GM12878 (cell line): Measurements from ENCODE around the gene SLC27A5. TPM values are rescaled to one million over a fixed set of nuclear protein-coding genes. Genes with fewer than 3 reads are reported as not detected.

ENCODE experiments used
- ATAC-seq: fragments of 200-7000 bp; cut with Tn5 transposase; 3 replicates; pipeline ENCODE4 v1.9.1; 2020; ENCODE audit warnings: mild to moderate bottlenecking, moderate library complexity
- BruUV-seq: library from RNA; stranded (reverse); fragments of 400-500 nt; replicated peaks from 2 replicates; lab custom pipeline; 2021; lab: Mats Ljungman, UMichigan
- CTCF ChIA-PET: fragments of 300-600 bp; sonication (Branson Sonifier 250); formaldehyde crosslinking; extraction: SDS; loops from one replicate; lab custom pipeline; 2021; ENCODE audit warnings: inconsistent platforms; lab: Yijun Ruan, JAX
- POLR2A ChIA-PET: fragments of 350-600 bp; formaldehyde crosslinking; extraction: SDS; loops from one replicate; lab custom pipeline; 2021; ENCODE audit warnings: inconsistent platforms; lab: Charles Lee
- RAD21 ChIA-PET: fragments of 300-600 bp; sonication (Branson Sonifier 250); formaldehyde crosslinking; loops from one replicate; lab custom pipeline; 2023; ENCODE audit warnings: antibody characterized with exemption; ENCODE audit not compliant: unreplicated experiment; lab: Charles Lee
- SMC1A ChIA-PET: fragments of 300-600 bp; sonication (Branson Sonifier 250); formaldehyde crosslinking; loops from one replicate; lab custom pipeline; 2023; ENCODE audit not compliant: unreplicated experiment, uncharacterized antibody; lab: Charles Lee
- DNase-seq: peaks from one replicate; pipeline ENCODE4 v3.0.0-alpha.2; 2011; ENCODE audit warnings: low read depth, low spot score
- FAIRE-seq: peaks from 3 replicates; lab custom pipeline; 2011; peaks lifted over from hg19 to GRCh38; lab: Jason Lieb, UNC
- H2AFZ ChIP-seq: 2 replicates; pipeline ENCODE4 v1.6.0; 2011; ENCODE audit warnings: low read depth, low read length, control low read depth; ENCODE audit not compliant: control insufficient read depth
- H3K27ac ChIP-seq: 2 replicates; pipeline ENCODE4 v1.5.1; 2011; ENCODE audit warnings: control low read depth; ENCODE audit not compliant: control insufficient read depth, insufficient read depth
- H3K27me3 ChIP-seq, 2 experiments: replicated peaks in 1 of 2; 2 replicates each; pipeline versions ENCODE4 v1.6.0 to v1.6.1; 2011; ENCODE audit warnings: low read length in 1 of 2; ENCODE audit not compliant: control insufficient read depth in 2 of 2, insufficient read depth in 2 of 2
- H3K36me3 ChIP-seq, 2 experiments: 2 replicates each; pipeline ENCODE4 v1.5.1; 2011; ENCODE audit warnings: low read length in 1 of 2; ENCODE audit not compliant: control insufficient read depth in 2 of 2, insufficient read depth in 2 of 2
- H3K4me1 ChIP-seq: 2 replicates; pipeline ENCODE4 v1.6.1; 2011; ENCODE audit warnings: mild to moderate bottlenecking, low read length, moderate library complexity, mixed read lengths; ENCODE audit not compliant: control insufficient read depth, insufficient read depth
- H3K4me2 ChIP-seq: 2 replicates; pipeline ENCODE4 v1.6.0; 2011; ENCODE audit warnings: control low read depth; ENCODE audit not compliant: control insufficient read depth, insufficient read depth
- H3K4me3 ChIP-seq: fragments of 200-600 bp; sonication (generic); 2 replicates; pipeline ENCODE4 v1.5.1; 2016
- H3K79me2 ChIP-seq: 2 replicates; pipeline ENCODE4 v1.6.0; 2011; ENCODE audit warnings: low read length; ENCODE audit not compliant: control insufficient read depth, insufficient read depth
- H3K9ac ChIP-seq: 2 replicates; pipeline ENCODE4 v1.8.0; 2011; ENCODE audit warnings: low read length, control low read depth, mixed read lengths; ENCODE audit not compliant: control insufficient read depth, insufficient read depth
- H3K9me3 ChIP-seq: replicated peaks from 3 replicates; pipeline ENCODE4 v1.5.1; 2011; ENCODE audit warnings: mild to moderate bottlenecking, low read length; ENCODE audit not compliant: control insufficient read depth, insufficient read depth
- H4K20me1 ChIP-seq: 2 replicates; pipeline ENCODE4 v1.6.0; 2011; ENCODE audit not compliant: control insufficient read depth, insufficient read depth
- BHLHE40 ChIP-seq, 2 experiments: fragments of 450-650 bp in 1 of 2; IDR thresholded peaks; 2 replicates each; pipeline ENCODE4 v1.6.1; 2011 to 2017; ENCODE audit warnings: low read depth in 2 of 2, borderline replicate concordance in 1 of 2, improper control_type of control experiment in 1 of 2, low read length in 1 of 2, mild to moderate bottlenecking in 1 of 2
- CHD1 ChIP-seq: IDR thresholded peaks from 2 replicates; pipeline ENCODE4 v1.6.1; 2012; ENCODE audit warnings: low read depth, low read length, improper control_type of control experiment
- DPF2 ChIP-seq: fragments of 450-650 bp; IDR thresholded peaks from 2 replicates; pipeline ENCODE4 v1.6.1; 2017; ENCODE audit warnings: mild to moderate bottlenecking
- HDAC6 ChIP-seq: fragments of 200-600 bp; sonication (generic); IDR thresholded peaks from one replicate; pipeline ENCODE4 v1.8.0; 2017; ENCODE audit warnings: antibody characterized with exemption; ENCODE audit not compliant: unreplicated experiment
- KLF5 ChIP-seq: fragments of 450-650 bp; IDR thresholded peaks from 2 replicates; pipeline ENCODE4 v1.6.1; 2014; ENCODE audit warnings: mild to moderate bottlenecking; ENCODE audit not compliant: partially characterized antibody
- POLR2A ChIP-seq: IDR thresholded peaks from 2 replicates; pipeline ENCODE4 v1.6.1; 2011; ENCODE audit warnings: low read depth, mild to moderate bottlenecking, low read length
- RCOR1 ChIP-seq: conservative IDR thresholded peaks from 2 replicates; pipeline ENCODE4 v1.6.1; 2012; ENCODE audit warnings: low read depth, low read length, improper control_type of control experiment
- SPI1 ChIP-seq: IDR thresholded peaks from 2 replicates; pipeline ENCODE4 v1.6.1; 2011; ENCODE audit warnings: low read depth, mild to moderate bottlenecking, low read length, moderate library complexity, borderline replicate concordance; ENCODE audit not compliant: insufficient read depth
- SREBF2 ChIP-seq: IDR thresholded peaks from 2 replicates; pipeline ENCODE4 v1.6.1; 2012; ENCODE audit warnings: mild to moderate bottlenecking, low read length
- TCF3 ChIP-seq: IDR thresholded peaks from 2 replicates; pipeline ENCODE4 v1.6.1; 2012; ENCODE audit warnings: low read depth, mild to moderate bottlenecking, low read length, borderline replicate concordance; ENCODE audit not compliant: insufficient read depth
- YY1 ChIP-seq: IDR thresholded peaks from 2 replicates; pipeline ENCODE4 v1.6.1; 2011; ENCODE audit warnings: low read depth, mild to moderate bottlenecking, low read length
- ZBED1 ChIP-seq: IDR thresholded peaks from 2 replicates; pipeline ENCODE4 v1.6.1; 2016; ENCODE audit warnings: borderline replicate concordance
- ZNF207 ChIP-seq: fragments of 450-650 bp; IDR thresholded peaks from 2 replicates; pipeline ENCODE4 v1.6.1; 2014; ENCODE audit warnings: antibody characterized with exemption, mild to moderate bottlenecking, borderline replicate concordance
- ZNF217 ChIP-seq: fragments of 450-650 bp; IDR thresholded peaks from 2 replicates; pipeline ENCODE4 v1.6.1; 2017; ENCODE audit warnings: antibody characterized with exemption, mild to moderate bottlenecking
- ZNF274 ChIP-seq: IDR thresholded peaks from one replicate; pipeline ENCODE4 v1.8.0; 2011; ENCODE audit not compliant: insufficient read length, insufficient read depth
- ZNF622 ChIP-seq: fragments of 450-650 bp; IDR thresholded peaks from 2 replicates; pipeline ENCODE4 v1.6.1; 2017; ENCODE audit warnings: mild to moderate bottlenecking, inconsistent platforms
- ZSCAN29 ChIP-seq: fragments of 450-650 bp; IDR thresholded peaks from 2 replicates; pipeline ENCODE4 v1.6.1; 2017; ENCODE audit warnings: mild to moderate bottlenecking, moderate library complexity
- WGBS: methylation state at CpG from one replicate; pipeline ENCODE4 v1.1.6; 2016; ENCODE audit warnings: low lambda C conversion rate; ENCODE audit not compliant: insufficient replicate concordance, insufficient coverage; ENCODE audit errors: missing lambda C conversion rate; 5-methylcytosine and 5-hydroxymethylcytosine counted together
- in situ Hi-C: fragments of 300-500 bp; cut with MboI; formaldehyde crosslinking; loops from 9 replicates; pipeline ENCODE4 v1.14.3; 2018; ENCODE audit warnings: mixed read lengths
- intact Hi-C: fragments of 100-400 bp; cut with micrococcal nuclease; formaldehyde crosslinking; loops from one replicate; pipeline ENCODE4 v1.14.2; 2022; ENCODE audit not compliant: unreplicated experiment
- polyA plus RNA-seq, 11 experiments: library from polyadenylated mRNA; depleted of rRNA in 4 of 11; unstranded in 6 of 11; stranded (reverse) in 5 of 11; fragments of >200 nt; fragmentation: Nextera tagmentation in 4 of 11; fragmentation: Illumina TruSeq in 1 of 11; extraction: Ambion mirVana in 4 of 11; extraction: Trizol in 1 of 11; gene quantifications; 1 replicate in 1 of 11; 2 replicates in 10 of 11; pipeline versions ENCODE4 v1.2.1 to v1.2.3, GENCODE V29; 2011 to 2016; ENCODE audit warnings: inconsistent platforms in 2 of 11, missing spikeins in 2 of 11, low read depth in 1 of 11
- total RNA-seq, 4 experiments: library from RNA; depleted of rRNA in 3 of 4; stranded (reverse); fragments of >200 nt in 3 of 4; fragmentation: Illumina TruSeq in 1 of 4; extraction: Trizol in 1 of 4; gene quantifications; 2 replicates each; pipeline versions ENCODE4 v1.2.1 to v1.2.3, GENCODE V29; 2013 to 2021
- TF ChIP-seq, protein P1 (sequence below): fragments of 450-650 bp; IDR thresholded peaks from 2 replicates; pipeline ENCODE4 v1.6.1; 2016; ENCODE audit warnings: mild to moderate bottlenecking
- TF ChIP-seq, protein P2 (sequence below): fragments of 450-650 bp; conservative IDR thresholded peaks from 2 replicates; pipeline ENCODE4 v1.6.1; 2017; ENCODE audit warnings: mild to moderate bottlenecking, moderate library complexity
- TF ChIP-seq, protein P3 (sequence below): fragments of 450-650 bp; IDR thresholded peaks from 2 replicates; pipeline ENCODE4 v1.6.1; 2016; ENCODE audit warnings: mild to moderate bottlenecking

The SLC27A5 gene
- total and polyA plus RNA-seq, 10 of the 15 experiments (the other 5 are each of a cell fraction or from before 2014, with no cell fraction given), result 21.2 to 127 (median 31.8) TPM

DNA sequence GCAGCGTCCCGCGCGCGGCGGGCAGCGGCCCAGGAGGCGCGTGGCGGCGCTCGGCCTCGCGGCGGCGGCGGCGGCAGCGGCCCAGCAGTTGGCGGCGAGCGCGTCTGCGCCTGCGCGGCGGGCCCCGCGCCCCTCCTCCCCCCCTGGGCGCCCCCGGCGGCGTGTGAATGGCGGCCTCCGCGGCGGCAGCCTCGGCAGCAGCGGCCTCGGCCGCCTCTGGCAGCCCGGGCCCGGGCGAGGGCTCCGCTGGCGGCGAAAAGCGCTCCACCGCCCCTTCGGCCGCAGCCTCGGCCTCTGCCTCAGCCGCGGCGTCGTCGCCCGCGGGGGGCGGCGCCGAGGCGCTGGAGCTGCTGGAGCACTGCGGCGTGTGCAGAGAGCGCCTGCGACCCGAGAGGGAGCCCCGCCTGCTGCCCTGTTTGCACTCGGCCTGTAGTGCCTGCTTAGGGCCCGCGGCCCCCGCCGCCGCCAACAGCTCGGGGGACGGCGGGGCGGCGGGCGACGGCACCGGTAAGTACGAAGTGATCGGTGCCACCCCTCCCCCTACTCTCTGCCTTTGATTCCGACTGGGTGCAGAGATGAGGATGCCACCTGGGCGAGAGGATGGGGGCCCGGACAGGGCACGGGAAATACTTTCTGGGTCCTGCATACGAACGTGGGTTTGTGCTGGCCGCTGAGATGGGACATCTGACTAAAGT is 32.9 kb upstream of the SLC27A5 start:
- Histone ChIP-seq H3K4me3 (peak overlapping the region; percentile 92), H3K4me1 (peaks cover 8% of the 10 kb centered on the region), H2AFZ (peak overlapping the region; percentile 71), H3K9ac (peak overlapping the region; percentile 92), H3K27ac (peak overlapping the region; percentile 78), H3K27me3 (no peaks in the 10 kb centered on the region; a peak in 1 of 4 replicates), H3K4me2 (peak overlapping the region; percentile 100; the same call in 1 of the 2 replicates), H4K20me1 (peaks cover 19% of the 10 kb centered on the region), H3K9me3 (no peaks in the 10 kb centered on the region), H3K79me2 (peaks cover 37% of the 10 kb centered on the region), H3K36me3 (peaks cover 27 to 32% of the 10 kb centered on the region in 2 experiments; a peak in 3 of 4 replicates)
- in situ Hi-C loops, result no loop called here
- ChIA-PET RAD21 (interaction anchor here (0.8 to 2.6 kb wide), 5 partner anchors 10 to 30 kb away, joined by 3 to 25 read pairs (median 4); partner anchors contain the start of genes CHMP2A and ZBTB45), CTCF (interaction anchor here (1.0 to 3.0 kb wide), 6 partner anchors 9 to 33 kb away, joined by 3 to 21 read pairs (median 4); partner anchors contain the start of gene ZBTB45), POLR2A (interaction anchor here (0.5 to 3.6 kb wide), 15 partner anchors 10 to 1161 kb away, joined by 3 to 41 read pairs (median 4); partner anchors contain the start of genes CHMP2A, ZBTB45 and ZNF837), SMC1A (interaction anchor here (1.0 to 3.2 kb wide), 5 partner anchors 8 to 31 kb away, joined by 3 to 14 read pairs (median 7); partner anchors contain the start of genes CHMP2A and ZBTB45)
- FAIRE-seq (no peak), DNase-seq (no peak), ATAC-seq (peak; percentile 37)
- under 1% methylated on average over 33 of the region's 92 CpGs for WGBS
- intact Hi-C loops, result loop anchor here (1.0 to 2.0 kb wide), 2 partner anchors 11 to 28 kb away; partner anchors contain the start of genes CHMP2A and MZF1
- no TSS peak for BruUV-seq
- TF ChIP-seq YY1, result peak; percentile 90
- no peak for TF ChIP-seq KLF5
- no peak for TF ChIP-seq ZNF217
- TF ChIP-seq ZNF207, result no peak
- TF ChIP-seq, protein P1, sequence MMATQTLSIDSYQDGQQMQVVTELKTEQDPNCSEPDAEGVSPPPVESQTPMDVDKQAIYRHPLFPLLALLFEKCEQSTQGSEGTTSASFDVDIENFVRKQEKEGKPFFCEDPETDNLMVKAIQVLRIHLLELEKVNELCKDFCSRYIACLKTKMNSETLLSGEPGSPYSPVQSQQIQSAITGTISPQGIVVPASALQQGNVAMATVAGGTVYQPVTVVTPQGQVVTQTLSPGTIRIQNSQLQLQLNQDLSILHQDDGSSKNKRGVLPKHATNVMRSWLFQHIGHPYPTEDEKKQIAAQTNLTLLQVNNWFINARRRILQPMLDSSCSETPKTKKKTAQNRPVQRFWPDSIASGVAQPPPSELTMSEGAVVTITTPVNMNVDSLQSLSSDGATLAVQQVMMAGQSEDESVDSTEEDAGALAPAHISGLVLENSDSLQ, result no peak
- no peak for TF ChIP-seq TCF3
- TF ChIP-seq HDAC6, result no peak
- no peak for TF ChIP-seq RCOR1
- TF ChIP-seq SPI1, result no peak
- peak; percentile 39; the same call in 1 of the 2 replicates for TF ChIP-seq DPF2
- TF ChIP-seq ZSCAN29, result 0 out of 2 replicates have a peak, but pooled peaks have one; percentile 35
- TF ChIP-seq ZNF622, result no peak
- TF ChIP-seq, protein P2, sequence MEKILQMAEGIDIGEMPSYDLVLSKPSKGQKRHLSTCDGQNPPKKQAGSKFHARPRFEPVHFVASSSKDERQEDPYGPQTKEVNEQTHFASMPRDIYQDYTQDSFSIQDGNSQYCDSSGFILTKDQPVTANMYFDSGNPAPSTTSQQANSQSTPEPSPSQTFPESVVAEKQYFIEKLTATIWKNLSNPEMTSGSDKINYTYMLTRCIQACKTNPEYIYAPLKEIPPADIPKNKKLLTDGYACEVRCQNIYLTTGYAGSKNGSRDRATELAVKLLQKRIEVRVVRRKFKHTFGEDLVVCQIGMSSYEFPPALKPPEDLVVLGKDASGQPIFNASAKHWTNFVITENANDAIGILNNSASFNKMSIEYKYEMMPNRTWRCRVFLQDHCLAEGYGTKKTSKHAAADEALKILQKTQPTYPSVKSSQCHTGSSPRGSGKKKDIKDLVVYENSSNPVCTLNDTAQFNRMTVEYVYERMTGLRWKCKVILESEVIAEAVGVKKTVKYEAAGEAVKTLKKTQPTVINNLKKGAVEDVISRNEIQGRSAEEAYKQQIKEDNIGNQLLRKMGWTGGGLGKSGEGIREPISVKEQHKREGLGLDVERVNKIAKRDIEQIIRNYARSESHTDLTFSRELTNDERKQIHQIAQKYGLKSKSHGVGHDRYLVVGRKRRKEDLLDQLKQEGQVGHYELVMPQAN, result peak; percentile 90
- TF ChIP-seq, protein P3, sequence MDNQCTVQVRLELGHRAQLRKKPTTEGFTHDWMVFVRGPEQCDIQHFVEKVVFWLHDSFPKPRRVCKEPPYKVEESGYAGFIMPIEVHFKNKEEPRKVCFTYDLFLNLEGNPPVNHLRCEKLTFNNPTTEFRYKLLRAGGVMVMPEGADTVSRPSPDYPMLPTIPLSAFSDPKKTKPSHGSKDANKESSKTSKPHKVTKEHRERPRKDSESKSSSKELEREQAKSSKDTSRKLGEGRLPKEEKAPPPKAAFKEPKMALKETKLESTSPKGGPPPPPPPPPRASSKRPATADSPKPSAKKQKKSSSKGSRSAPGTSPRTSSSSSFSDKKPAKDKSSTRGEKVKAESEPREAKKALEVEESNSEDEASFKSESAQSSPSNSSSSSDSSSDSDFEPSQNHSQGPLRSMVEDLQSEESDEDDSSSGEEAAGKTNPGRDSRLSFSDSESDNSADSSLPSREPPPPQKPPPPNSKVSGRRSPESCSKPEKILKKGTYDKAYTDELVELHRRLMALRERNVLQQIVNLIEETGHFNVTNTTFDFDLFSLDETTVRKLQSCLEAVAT, result no peak
- TF ChIP-seq CHD1, result no peak
- no peak for TF ChIP-seq SREBF2
- TF ChIP-seq ZNF274, result no peak
- TF ChIP-seq POLR2A, result peak; percentile 16
- TF ChIP-seq BHLHE40 (IDR thresholded peaks at IDR 0.05; ENCODE audit: borderline replicate concordance in 1 of 2, low read depth in 2 of 2, low read length in 1 of 2), result 0 out of 4 replicates have a peak, but pooled peaks of 1 of the 2 experiments have one; percentile 27
- no peak for TF ChIP-seq ZBED1
